ENCODE data around the gene SMOC2. TPM values are rescaled to one million over a fixed set of nuclear protein-coding genes. Genes with fewer than 3 reads are reported as not detected.

SMOC2 gene
- total RNA-seq, 1 experiment from 2014 or later, result 0.42 TPM

- TF ChIP-seq CBX3 (IDR thresholded peaks at IDR 0.05; ENCODE audit: low read depth) (no peak), ZBTB33 (IDR thresholded peaks at IDR 0.05; ENCODE audit: extremely low read depth, insufficient replicate concordance, low read length) (no peak), ZFX (IDR thresholded peaks at IDR 0.05) (no peak), CTCF (IDR thresholded peaks at IDR 0.05 in 2 of 3, conservative IDR thresholded peaks at IDR 0.05 in 1 of 3; ENCODE audit: borderline replicate concordance in 1 of 3, insufficient read depth in 1 of 3, low read depth in 2 of 3, low read length in 2 of 3) (no peak), ZNF274 (IDR thresholded peaks at IDR 0.05; ENCODE audit: low read depth, low read length) (no peak), SIN3A (IDR thresholded peaks at IDR 0.05; ENCODE audit: low read depth) (no peak), MAX (IDR thresholded peaks at IDR 0.05) (no peak), SRF (IDR thresholded peaks at IDR 0.05; ENCODE audit: low read depth) (no peak), EZH2phosphoT487 (IDR thresholded peaks at IDR 0.05; ENCODE audit: borderline replicate concordance) (no peak), POLR2AphosphoS5 (IDR thresholded peaks at IDR 0.05; ENCODE audit: low read depth, low read length) (no peak), POLR2A (IDR thresholded peaks at IDR 0.05; ENCODE audit: borderline replicate concordance, extremely low read depth, insufficient read depth, insufficient read length) (no peak), JUND (IDR thresholded peaks at IDR 0.05) (no peak), ELF1 (IDR thresholded peaks at IDR 0.05; ENCODE audit: borderline replicate concordance, low read depth) (no peak), EGR1 (IDR thresholded peaks at IDR 0.05; ENCODE audit: low read depth) (no peak), REST (IDR thresholded peaks at IDR 0.05; ENCODE audit: low read depth) (no peak)
- no peak overlapping the region for H3K9ac ChIP-seq (ENCODE audit: low read length)
- no peaks in the 10 kb centered on the region for H4K20me1 ChIP-seq (ENCODE audit: insufficient read depth)
- ChIA-PET RAD21 (ENCODE audit: low non-redundant PET in 1 of 2, low total read pairs in 2 of 2, uncharacterized antibody in 2 of 2, unreplicated experiment in 2 of 2) (no interaction called here), CTCF (no interaction called here), POLR2A (interaction anchor here (0.5 kb wide), 1 partner anchor 227 kb away, joined by 4 read pairs; no protein-coding TSS in a partner anchor)
- intact Hi-C loops (cut with micrococcal nuclease), result no loop called here
- no peak overlapping the region for H3K4me3 ChIP-seq (replicated peaks in 1 of 2; ENCODE audit: low read depth in 1 of 2, low read length in 2 of 2)
- no peak for ATAC-seq
- no peak overlapping the region for H2AFZ ChIP-seq (ENCODE audit: low read depth, low read length, poor library complexity, severe bottlenecking)
- no peak for DNase-seq (ENCODE audit: low read depth, low spot score)
- no peaks in the 10 kb centered on the region for H3K27me3 ChIP-seq (ENCODE audit: insufficient read depth, low read length)
- no peaks in the 10 kb centered on the region for H3K79me2 ChIP-seq (ENCODE audit: insufficient read depth, low read length)
- peaks cover 0 to 12% of the 10 kb centered on the region in 2 experiments; a peak in 2 of 4 replicates for H3K4me1 ChIP-seq (ENCODE audit: control insufficient read depth in 1 of 2, insufficient read depth in 2 of 2, low read length in 2 of 2)
- no peak overlapping the region for H3K27ac ChIP-seq (ENCODE audit: low read depth, low read length)
- H3K9me2 ChIP-seq (ENCODE audit: insufficient read depth), result no peaks in the 10 kb centered on the region
- no peak overlapping the region for H3K4me2 ChIP-seq (ENCODE audit: low read length)
- no peaks in the 10 kb centered on the region for H3K9me3 ChIP-seq (ENCODE audit: control insufficient read depth in 1 of 2, insufficient read depth in 1 of 2, low read depth in 1 of 2, low read length in 2 of 2)
- H3K36me3 ChIP-seq (ENCODE audit: control insufficient read depth in 1 of 2, insufficient read depth in 2 of 2, low read length in 2 of 2), result no peaks in the 10 kb centered on the region
- no TSS peak for BruUV-seq (replicated peaks)
These were observed 204.3 kb downstream of the SMOC2 start for GRCh38 chr6:168645326-168645725.
